Measurements from ENCODE around the gene INPP5B. TPM values are rescaled to one million over a fixed set of nuclear protein-coding genes. Genes with fewer than 3 reads are reported as not detected.
A peak's percentile ranks its signal among the peaks of the same experiment; 100 is the strongest.

The INPP5B gene
- total RNA-seq, 2 donors from 2014 or later: 44.2 to 44.5 TPM

- TF ChIP-seq CTCF (IDR thresholded peaks at IDR 0.05): no peak
Measured at GRCh38 chr1:37861151-37861550, 85.7 kb downstream of the INPP5B start.

GRCh38 chr1:37860346-37860666 is 86.5 kb downstream of the INPP5B start:
- peak; percentile 26 for TF ChIP-seq CTCF (IDR thresholded peaks at IDR 0.05)

More at GRCh38 chr1:37861151-37861550, 85.7 kb downstream of the INPP5B start:
- Histone ChIP-seq H3K36me3 (peaks cover 32% of the 10 kb centered on the region), H3K4me3 (no peak overlapping the region), H3K27me3 (replicated peaks; ENCODE audit: insufficient read depth) (no peaks in the 10 kb centered on the region), H3K9me3 (no peaks in the 10 kb centered on the region), H3K4me1 (ENCODE audit: control insufficient read depth in 1 of 2, low read depth in 2 of 2) (peaks cover 10 to 37% of the 10 kb centered on the region in 2 donors), H3K27ac (no peak overlapping the region)
- DNase-seq (ENCODE audit: low spot score) (no peak), ATAC-seq (ENCODE audit: insufficient number of reproducible peaks, low FRiP score, low read depth) (no peak)

GRCh38 chr1:37859507-37860345 is 87.1 kb downstream of the INPP5B start, which contains the start of gene MTF1:
Gene MTF1 (minus strand): TSS chr1:37859592. CDS start chr1:37857658, 1,934 bp downstream.
- Histone ChIP-seq H3K9me3 (no peaks in the 10 kb centered on the region), H3K27ac (peak within 1 kb of the TSS; percentile 85 to 94), H3K36me3 (peaks cover 18% of the 10 kb centered on the region), H3K4me1 (ENCODE audit: control insufficient read depth in 1 of 2, low read depth in 2 of 2) (peaks cover 12 to 52% of the 10 kb centered on the region in 2 donors), H3K27me3 (replicated peaks; ENCODE audit: insufficient read depth) (no peaks in the 10 kb centered on the region), H3K4me3 (peak within 1 kb of the TSS; percentile 97)
- DNase-seq (ENCODE audit: low spot score): peak; percentile 92
- ATAC-seq (ENCODE audit: insufficient number of reproducible peaks, low FRiP score, low read depth): peak; percentile 91
- TF ChIP-seq CTCF (IDR thresholded peaks at IDR 0.05): peak; percentile 94

More at GRCh38 chr1:37860346-37860666, 86.5 kb downstream of the INPP5B start:
- H3K9me3 ChIP-seq: no peaks in the 10 kb centered on the region
- H3K36me3 ChIP-seq: peaks cover 24% of the 10 kb centered on the region
- DNase-seq (ENCODE audit: low spot score) (no peak), ATAC-seq (ENCODE audit: insufficient number of reproducible peaks, low FRiP score, low read depth) (no peak)
- H3K4me1 ChIP-seq (ENCODE audit: control insufficient read depth in 1 of 2, low read depth in 2 of 2): peaks cover 12 to 46% of the 10 kb centered on the region in 2 donors
- peak overlapping the region; percentile 85 to 94 for H3K27ac ChIP-seq
- no peaks in the 10 kb centered on the region for H3K27me3 ChIP-seq (replicated peaks; ENCODE audit: insufficient read depth)
- H3K4me3 ChIP-seq: peak overlapping the region; percentile 97

- ATAC-seq (ENCODE audit: insufficient number of reproducible peaks, low FRiP score, low read depth) (peak; percentile 21), DNase-seq (ENCODE audit: low spot score) (no peak)
- Histone ChIP-seq H3K4me3 (peak overlapping the region; percentile 97), H3K27ac (peak overlapping the region; percentile 85 to 94), H3K27me3 (replicated peaks; ENCODE audit: insufficient read depth) (no peaks in the 10 kb centered on the region), H3K4me1 (ENCODE audit: control insufficient read depth in 1 of 2, low read depth in 2 of 2) (peaks cover 12 to 59% of the 10 kb centered on the region in 2 donors), H3K36me3 (peaks cover 14% of the 10 kb centered on the region), H3K9me3 (no peaks in the 10 kb centered on the region)
- no peak for TF ChIP-seq CTCF (IDR thresholded peaks at IDR 0.05)
Measured at GRCh38 chr1:37858931-37859506, 87.8 kb downstream of the INPP5B start.

- TF ChIP-seq CTCF (IDR thresholded peaks at IDR 0.05): no peak
- ATAC-seq (ENCODE audit: insufficient number of reproducible peaks, low FRiP score, low read depth): no peak
- no peak overlapping the region for H3K4me3 ChIP-seq
- H3K4me1 ChIP-seq (ENCODE audit: control insufficient read depth in 1 of 2, low read depth in 2 of 2): peaks cover 25 to 75% of the 10 kb centered on the region in 2 donors
- H3K36me3 ChIP-seq: peaks cover 6% of the 10 kb centered on the region
- H3K27me3 ChIP-seq (replicated peaks; ENCODE audit: insufficient read depth): no peaks in the 10 kb centered on the region
- no peak for DNase-seq (ENCODE audit: low spot score)
- H3K9me3 ChIP-seq: no peaks in the 10 kb centered on the region
- H3K27ac ChIP-seq: no peak overlapping the region
Measured at GRCh38 chr1:37854406-37854805, 92.4 kb downstream of the INPP5B start.
